ENCODE results near the gene SEPSECS.

SEPSECS gene

DNA sequence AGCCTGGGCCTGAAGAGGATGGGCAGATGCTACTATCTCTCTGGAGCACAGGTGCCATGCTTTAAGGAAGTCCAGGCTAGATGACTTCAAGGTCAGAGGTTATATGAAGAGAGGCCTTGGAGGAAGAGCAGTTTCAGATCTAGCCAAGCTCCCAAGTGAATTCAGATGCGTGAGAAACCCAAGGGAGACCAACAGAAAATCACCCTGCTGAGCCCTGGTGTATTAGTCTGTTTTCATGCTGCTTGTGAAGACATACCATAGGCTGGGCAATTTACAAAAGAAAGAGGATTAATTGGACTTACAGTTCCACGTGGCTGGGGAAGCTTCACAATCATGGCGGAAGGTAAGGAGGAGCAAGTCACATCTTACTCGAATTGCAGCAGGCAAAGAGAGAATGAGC is 81.7 kb downstream of the SEPSECS start:
- no peak for DNase-seq

DNA sequence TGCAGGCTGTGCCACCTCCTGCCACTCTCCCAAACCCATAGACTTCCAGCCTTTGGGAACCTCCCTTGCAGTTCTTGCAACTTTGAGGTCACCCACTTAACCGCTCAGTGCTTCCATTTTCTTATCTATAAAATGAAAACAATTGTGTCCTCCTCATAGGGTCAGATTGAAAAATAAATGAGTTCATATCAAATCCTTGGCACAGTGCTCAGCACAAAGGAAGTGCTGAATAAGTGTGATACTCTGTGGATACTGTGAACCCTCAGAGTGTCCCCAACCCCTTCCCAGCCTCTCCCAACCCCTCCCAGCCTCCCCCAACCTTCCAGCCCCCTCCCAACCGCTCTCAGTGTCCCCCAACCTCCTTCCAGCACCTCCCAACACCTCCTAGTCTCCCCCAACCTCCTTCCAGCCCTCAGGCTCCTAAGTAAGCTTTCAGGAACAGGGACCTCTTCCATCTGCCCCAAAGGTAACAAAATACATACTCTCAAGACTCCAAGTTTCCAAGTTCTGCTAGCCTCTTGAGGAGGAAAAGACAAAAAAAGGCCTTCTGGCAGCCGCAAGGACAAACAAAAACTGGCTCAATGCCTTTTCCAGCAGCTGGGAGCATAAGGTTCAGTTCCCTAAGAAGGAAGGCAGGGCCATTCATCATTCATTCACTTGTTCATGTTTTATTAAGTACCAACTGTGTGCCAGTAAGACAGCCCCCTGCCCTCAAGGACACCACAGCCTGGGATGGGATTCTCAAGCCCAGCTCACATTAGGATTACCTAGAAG is 83.4 kb downstream of the SEPSECS start:
- no peak for DNase-seq

GRCh38 chr4:25075851-25076250 is 84.4 kb downstream of the SEPSECS start:
- DNase-seq = no peak

GRCh38 chr4:25075129-25075528 is 85.1 kb downstream of the SEPSECS start:
- no peak for DNase-seq

DNA sequence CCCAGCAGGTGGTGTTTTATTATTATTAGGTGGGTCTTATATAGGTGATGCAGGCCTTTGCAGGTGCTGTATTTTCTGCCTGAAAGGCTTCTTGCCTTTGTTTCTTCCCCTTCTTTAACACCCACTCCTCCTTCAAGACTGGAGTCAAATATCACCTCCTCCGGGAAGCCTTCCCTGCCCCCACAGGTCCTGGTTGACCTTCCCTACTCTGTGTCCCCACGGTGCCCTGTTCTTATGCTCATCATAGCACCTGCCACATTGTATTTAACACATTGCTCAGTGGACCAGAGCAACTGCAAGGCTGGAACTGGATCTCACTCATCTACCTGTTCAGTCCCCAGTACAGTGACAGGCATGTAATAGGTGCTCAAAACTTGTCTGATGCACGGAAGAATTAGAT is 89.7 kb downstream of the SEPSECS start:
- no peak for DNase-seq
